Left lung (tissue), 10 donors: Measurements from ENCODE around the gene RPS15. TPM values are rescaled to one million over a fixed set of nuclear protein-coding genes. Genes with fewer than 3 reads are reported as not detected.

Experiments used
- ATAC-seq: fragments of 200-7000 bp; cut with Tn5 transposase; one replicate; pipeline ENCODE4 v1.9.1; 2020; ENCODE audit warnings: moderate library complexity
- DNase-seq, 4 donors: peaks; one replicate each; pipeline ENCODE4 v3.0.0-alpha.2; 2013 to 2020
- H3K27ac ChIP-seq, 2 donors: fragments of 200-600 bp; sonication (generic) in 1 of 2; one replicate each; pipeline versions ENCODE4 v1.5.0 to v1.8.0; 2020 to 2021
- H3K27me3 ChIP-seq, 2 donors: fragments of 200-600 bp; sonication (generic) in 1 of 2; one replicate each; pipeline versions ENCODE4 v1.5.0 to v1.8.0; 2020 to 2021
- H3K36me3 ChIP-seq, 2 donors: fragments of 200-600 bp; sonication (generic) in 1 of 2; one replicate each; pipeline versions ENCODE4 v1.5.0 to v1.8.0; 2020 to 2021
- H3K4me1 ChIP-seq, 2 donors: fragments of 200-600 bp; one replicate each; pipeline ENCODE4 v1.8.0; 2021
- H3K4me3 ChIP-seq, 2 donors: fragments of 200-600 bp; sonication (generic) in 1 of 2; one replicate each; pipeline versions ENCODE4 v1.5.0 to v1.8.0; 2020 to 2021; ENCODE audit warnings: mild to moderate bottlenecking in 1 of 2
- H3K9me3 ChIP-seq, 2 donors: fragments of 200-600 bp; sonication (generic) in 1 of 2; one replicate each; pipeline versions ENCODE4 v1.5.0 to v1.8.0; 2020 to 2021
- intact Hi-C, 2 donors: fragments of 100-400 bp; cut with DNase I; formaldehyde crosslinking; loops; one replicate each; pipeline versions ENCODE4 v1.11.2 to v1.14.2; 2022
- polyA plus RNA-seq, 6 donors: library from polyadenylated mRNA; unstranded; fragments of 120-200 nt; gene quantifications; one replicate each; pipeline ENCODE4 v1.2.1, GENCODE V29; 2013; ENCODE audit not compliant: insufficient read length in 6 of 6
- total RNA-seq, 2 donors: library from RNA; stranded (reverse); fragmentation: NEBNext Ultra II Directional; extraction: Animal tissue kit (Norgen Biotek cat#: 25700); gene quantifications; one replicate each; pipeline ENCODE4 v1.2.1, GENCODE V29; 2021
- TF ChIP-seq, protein P1 (sequence below), 2 donors: fragments of 200-600 bp; sonication (generic) in 1 of 2; IDR thresholded peaks; one replicate each; pipeline versions ENCODE4 v1.5.0 to v1.8.0; 2021; ENCODE audit warnings: antibody characterized with exemption in 2 of 2
- donor health status: DM: no; HTN: yes; CAD: no.
- donor health status: DM: no; HTN: no; CAD: no.

Gene RPS15
- total and polyA plus RNA-seq, 8 donors, result 673 to 987 (median 836) TPM

DNA sequence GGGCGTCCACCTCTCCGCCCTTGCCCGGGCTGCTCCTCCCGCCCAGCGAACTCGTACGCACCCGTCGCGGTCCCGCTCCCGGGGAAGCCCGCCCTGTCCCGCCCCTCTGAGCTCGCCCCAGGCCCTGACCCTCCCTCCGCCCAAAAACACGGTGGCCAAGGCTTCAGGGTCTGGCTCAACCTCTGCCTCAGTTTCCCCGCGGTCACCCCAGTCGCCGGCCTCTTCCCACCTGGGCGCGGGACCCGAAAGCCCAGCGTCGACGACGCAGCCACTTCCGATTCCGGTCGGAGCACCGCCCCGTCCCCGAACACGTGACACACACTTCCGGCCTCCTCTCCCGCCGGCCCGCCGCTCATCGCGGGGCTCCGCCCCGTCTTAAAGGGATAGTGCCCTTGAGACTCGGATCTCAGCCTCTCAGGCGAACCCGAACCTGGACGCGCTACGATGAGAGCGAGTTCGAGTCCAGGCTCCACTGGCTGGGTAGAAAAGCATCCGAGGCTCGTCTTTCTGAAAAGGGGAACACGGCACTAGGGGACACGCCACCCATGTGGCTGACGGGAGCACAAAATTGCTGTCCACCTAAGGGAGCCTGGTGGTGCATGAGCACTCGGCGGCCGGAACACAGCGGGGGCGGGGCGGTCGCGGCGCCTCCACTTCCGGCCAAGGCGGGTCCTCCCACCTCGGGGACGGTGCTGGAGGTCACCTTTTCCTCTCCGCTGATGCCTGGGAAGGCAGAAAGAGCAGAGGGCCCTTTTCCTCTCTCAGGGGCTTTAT is 40.9 kb downstream of the RPS15 start, which contains the start of gene C19orf25:
TSS of gene C19orf25 (minus strand) at position 282 of the 774 bp plus-strand sequence. CDS start 312 bp downstream, outside the sequence.
- Histone ChIP-seq H3K9me3 (no peaks in the 10 kb centered on the region), H3K36me3 (peaks cover 0 to 34% of the 10 kb centered on the region in 2 donors), H3K27me3 (peaks cover 0 to 3% of the 10 kb centered on the region in 2 donors), H3K4me3 (peak within 1 kb of the TSS; percentile 96 to 99), H3K27ac (peak within 1 kb of the TSS; percentile 41 to 83), H3K4me1 (peaks cover 4 to 22% of the 10 kb centered on the region in 2 donors)
- intact Hi-C loops, result no loop called here
- DNase-seq (peak; percentile 86 to 99 (median 95)), ATAC-seq (peak; percentile 98)
- TF ChIP-seq, protein P1, sequence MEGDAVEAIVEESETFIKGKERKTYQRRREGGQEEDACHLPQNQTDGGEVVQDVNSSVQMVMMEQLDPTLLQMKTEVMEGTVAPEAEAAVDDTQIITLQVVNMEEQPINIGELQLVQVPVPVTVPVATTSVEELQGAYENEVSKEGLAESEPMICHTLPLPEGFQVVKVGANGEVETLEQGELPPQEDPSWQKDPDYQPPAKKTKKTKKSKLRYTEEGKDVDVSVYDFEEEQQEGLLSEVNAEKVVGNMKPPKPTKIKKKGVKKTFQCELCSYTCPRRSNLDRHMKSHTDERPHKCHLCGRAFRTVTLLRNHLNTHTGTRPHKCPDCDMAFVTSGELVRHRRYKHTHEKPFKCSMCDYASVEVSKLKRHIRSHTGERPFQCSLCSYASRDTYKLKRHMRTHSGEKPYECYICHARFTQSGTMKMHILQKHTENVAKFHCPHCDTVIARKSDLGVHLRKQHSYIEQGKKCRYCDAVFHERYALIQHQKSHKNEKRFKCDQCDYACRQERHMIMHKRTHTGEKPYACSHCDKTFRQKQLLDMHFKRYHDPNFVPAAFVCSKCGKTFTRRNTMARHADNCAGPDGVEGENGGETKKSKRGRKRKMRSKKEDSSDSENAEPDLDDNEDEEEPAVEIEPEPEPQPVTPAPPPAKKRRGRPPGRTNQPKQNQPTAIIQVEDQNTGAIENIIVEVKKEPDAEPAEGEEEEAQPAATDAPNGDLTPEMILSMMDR (IDR thresholded peaks at IDR 0.05), result no peak

DNA sequence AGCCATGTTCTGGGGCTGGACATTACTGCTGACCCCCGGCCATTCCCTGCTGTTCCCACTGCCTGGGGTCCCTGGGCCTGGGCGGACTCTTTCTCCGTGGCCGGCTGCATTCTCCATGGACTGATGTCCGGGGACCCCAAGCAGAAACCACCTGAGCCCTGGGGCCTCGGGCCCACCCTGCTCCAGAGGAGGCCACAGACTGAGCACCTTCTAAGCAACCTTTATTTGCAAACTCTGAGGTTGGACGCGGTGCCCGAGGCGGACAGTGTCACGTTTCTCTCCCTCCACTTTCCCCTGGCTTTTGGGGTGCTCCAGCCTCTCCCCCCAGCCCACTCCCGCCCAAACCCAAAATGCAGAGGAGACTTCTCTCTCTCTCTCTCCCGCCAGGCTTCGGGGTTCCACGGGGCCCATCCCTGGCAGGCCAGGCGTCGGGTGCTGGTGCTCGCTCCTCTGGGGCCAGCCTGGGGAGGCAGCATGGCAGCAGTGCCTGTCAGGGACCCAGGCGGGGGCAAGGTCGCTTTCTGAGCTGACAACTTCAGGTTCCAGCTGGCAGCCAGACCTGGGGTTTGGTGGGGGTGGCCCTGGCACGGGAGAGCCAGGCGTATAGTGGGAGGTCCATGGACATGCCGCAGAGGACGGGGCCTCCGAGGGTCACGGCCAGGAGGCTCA is 43.2 kb downstream of the RPS15 start:
- DNase-seq, result peak in 1 of 4 donors; percentile 67
- peaks cover 4 to 22% of the 10 kb centered on the region in 2 donors for H3K4me1 ChIP-seq
- TF ChIP-seq, protein P1 (IDR thresholded peaks at IDR 0.05), result no peak
- no peak for ATAC-seq
- H3K27ac ChIP-seq, result no peak overlapping the region
- intact Hi-C loops, result no loop called here
- H3K9me3 ChIP-seq, result no peaks in the 10 kb centered on the region
- H3K27me3 ChIP-seq, result no peaks in the 10 kb centered on the region
- no peak overlapping the region for H3K4me3 ChIP-seq
- H3K36me3 ChIP-seq, result peaks cover 0 to 12% of the 10 kb centered on the region in 2 donors

DNA sequence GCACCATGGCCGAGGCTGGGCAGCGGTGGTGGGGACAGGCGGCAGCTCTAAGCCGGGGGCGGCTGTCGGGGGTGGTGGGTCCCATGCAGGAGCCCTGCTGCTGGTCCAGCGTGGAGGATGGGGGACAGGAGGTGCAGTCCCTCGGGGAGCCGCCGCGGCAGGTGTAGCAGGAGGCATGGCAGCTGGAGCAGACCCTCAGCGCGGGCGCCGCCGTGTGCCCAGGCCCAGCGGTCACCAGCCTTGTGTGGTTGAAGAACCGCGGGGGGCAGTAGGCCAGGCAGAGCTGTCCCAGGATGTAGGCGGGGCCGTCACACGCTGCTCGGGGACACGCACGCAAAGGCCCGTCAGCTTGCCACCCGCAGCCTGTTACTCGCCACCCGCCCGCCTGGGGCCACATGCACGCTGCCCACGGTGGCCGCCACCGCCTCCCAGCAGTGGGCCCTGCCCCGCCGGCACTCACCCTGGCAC is 43.7 kb downstream of the RPS15 start:
- ATAC-seq (no peak), DNase-seq (peak in 1 of 4 donors; percentile 76)
- Histone ChIP-seq H3K4me1 (peaks cover 4 to 22% of the 10 kb centered on the region in 2 donors), H3K36me3 (peaks cover 0 to 6% of the 10 kb centered on the region in 2 donors), H3K9me3 (no peaks in the 10 kb centered on the region), H3K4me3 (no peak overlapping the region), H3K27ac (no peak overlapping the region), H3K27me3 (no peaks in the 10 kb centered on the region)
- TF ChIP-seq, protein P1 (IDR thresholded peaks at IDR 0.05), result no peak
- intact Hi-C loops, result no loop called here

DNA sequence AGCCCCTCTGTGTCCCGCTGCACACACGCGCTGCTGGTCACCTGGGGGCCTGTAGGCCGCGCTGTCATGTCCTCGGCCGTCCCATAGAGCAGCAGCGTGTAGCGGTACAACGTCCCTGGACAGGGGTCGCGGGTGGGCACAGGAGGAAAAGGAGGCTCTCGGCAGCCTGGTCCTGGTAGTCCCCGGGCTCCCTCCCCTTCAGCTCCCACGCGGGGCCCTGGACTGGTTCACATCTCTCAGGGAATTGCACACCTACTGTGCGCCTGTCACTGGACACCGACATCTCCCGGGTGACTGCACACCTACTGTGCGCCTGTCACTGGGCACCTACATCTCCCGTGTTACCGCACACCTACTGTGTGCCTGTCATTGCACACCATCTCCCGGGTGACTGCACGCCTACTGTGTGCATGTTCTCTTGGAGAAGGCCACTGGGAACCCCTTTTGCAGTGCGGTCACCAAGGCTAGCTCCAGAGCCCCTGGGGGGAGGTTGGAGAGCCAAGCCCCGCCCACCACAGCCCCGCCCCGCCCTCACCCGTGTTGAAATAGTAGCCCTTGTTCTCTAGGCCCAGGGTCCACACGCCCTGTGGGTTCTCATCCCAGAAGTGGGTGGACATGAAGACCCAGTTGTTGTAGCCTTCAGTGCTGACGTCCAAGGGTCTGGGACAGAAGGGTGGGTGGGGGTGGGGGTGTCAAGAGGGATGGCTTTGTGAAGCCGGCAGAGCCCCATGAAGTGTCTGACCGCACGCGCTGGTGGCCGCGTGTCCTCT is 44.4 kb downstream of the RPS15 start:
- TF ChIP-seq, protein P1 (IDR thresholded peaks at IDR 0.05), result no peak
- no peaks in the 10 kb centered on the region for H3K36me3 ChIP-seq
- no peak for ATAC-seq
- no peak overlapping the region for H3K27ac ChIP-seq
- no peak overlapping the region for H3K4me3 ChIP-seq
- intact Hi-C loops, result no loop called here
- peaks cover 4 to 16% of the 10 kb centered on the region in 2 donors for H3K4me1 ChIP-seq
- H3K9me3 ChIP-seq, result no peaks in the 10 kb centered on the region
- H3K27me3 ChIP-seq, result no peaks in the 10 kb centered on the region
- DNase-seq, result no peak
